SK-N-MC (cell line): ENCODE data around the gene PNLDC1.
"Not testable (repeated sequence)": the region's sequence is repeated elsewhere in the genome, so short reads cannot be mapped to it uniquely, and the experiment has no call there.

Experiments used
- DNase-seq: peaks from one replicate; pipeline ENCODE4 v3.0.0-alpha.2; 2011; ENCODE audit warnings: low read depth, low spot score
- H3K27ac ChIP-seq: fragments of 200-600 bp; sonication (generic); 2 replicates; pipeline ENCODE4 v1.5.1; 2016; ENCODE audit warnings: mixed run types
- H3K36me3 ChIP-seq: fragments of 200-600 bp; sonication (generic); 2 replicates; pipeline ENCODE4 v1.6.1; 2017; ENCODE audit warnings: antibody characterized with exemption, low read length, mixed read lengths; ENCODE audit not compliant: insufficient read depth
- H3K4me3 ChIP-seq: fragments of 200-600 bp; sonication (generic); 2 replicates; pipeline ENCODE4 v1.5.1; 2016
- H3K9ac ChIP-seq: fragments of 200-600 bp; sonication (generic); 2 replicates; pipeline ENCODE4 v1.8.0; 2017; ENCODE audit warnings: mixed run types, mixed read lengths; ENCODE audit not compliant: insufficient read length
- H3K9me3 ChIP-seq: fragments of 200-600 bp; sonication (generic); 2 replicates; pipeline ENCODE4 v1.6.1; 2017; ENCODE audit warnings: low read depth, mild to moderate bottlenecking, antibody characterized with exemption, low read length, moderate library complexity, mixed read lengths
- EZH2 ChIP-seq: fragments of 200-600 bp; sonication (generic); IDR thresholded peaks from one replicate; pipeline ENCODE4 v1.6.1; 2017; ENCODE audit warnings: antibody characterized with exemption
- FOXP2 ChIP-seq: optimal IDR thresholded peaks from 2 replicates; pipeline ENCODE3; 2011; ENCODE audit warnings: mild to moderate bottlenecking, moderate library complexity; ENCODE audit not compliant: insufficient read depth; ENCODE audit errors: extremely low read length, control extremely low read depth
- POLR2AphosphoS5 ChIP-seq: IDR thresholded peaks from 2 replicates; pipeline ENCODE4 v1.6.1; 2012; ENCODE audit warnings: mild to moderate bottlenecking, low read depth, low read length, borderline replicate concordance

The PNLDC1 gene

DNA sequence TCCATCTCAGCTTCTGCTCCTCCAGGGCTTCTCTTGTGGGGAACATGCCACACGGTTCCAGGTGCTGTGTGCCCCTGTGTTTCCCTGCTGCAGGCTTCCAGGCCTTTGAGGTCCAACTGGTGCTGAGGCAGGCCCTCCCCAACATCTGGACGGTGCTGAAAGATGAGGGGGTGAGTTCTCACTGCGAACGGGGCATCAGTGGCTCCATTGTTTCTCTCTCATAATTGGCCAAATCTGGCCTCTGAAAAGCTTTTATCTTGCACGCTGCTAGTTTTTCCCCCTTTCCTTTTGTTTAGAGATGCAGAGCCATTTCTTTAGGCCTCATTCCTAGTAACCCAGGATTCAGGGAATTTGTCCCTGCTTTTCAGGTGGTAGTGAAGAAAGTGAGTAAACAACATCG, 8.6 kb downstream of the PNLDC1 start:
- no peaks in the 10 kb centered on the region for H3K36me3 ChIP-seq
- H3K9me3 ChIP-seq, result no peaks in the 10 kb centered on the region
- no peak for TF ChIP-seq EZH2
- TF ChIP-seq FOXP2, result no peak
- no peak for TF ChIP-seq POLR2AphosphoS5
- H3K4me3 ChIP-seq, result no peak overlapping the region
- no peak overlapping the region for H3K27ac ChIP-seq
- DNase-seq, result no peak
- no peak overlapping the region for H3K9ac ChIP-seq

DNA sequence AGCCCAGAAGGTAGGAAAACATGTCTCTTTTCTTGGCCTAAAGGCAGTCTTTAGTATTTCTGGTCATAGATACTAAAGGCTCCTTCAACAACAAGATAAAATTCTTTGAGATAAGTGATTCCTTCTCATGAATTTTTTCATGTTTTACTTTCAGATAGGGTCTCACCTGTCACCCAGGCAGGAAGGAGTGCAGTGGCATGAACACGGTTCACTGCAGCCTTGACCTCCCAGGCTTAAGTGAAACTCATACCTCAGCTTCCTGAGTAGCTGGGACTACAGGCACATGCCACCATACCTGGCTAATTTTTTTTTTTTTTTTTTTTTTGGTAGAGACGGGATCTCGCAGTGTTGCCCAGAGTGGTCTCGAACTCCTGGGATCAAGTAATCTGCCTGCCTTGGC, 9.1 kb downstream of the PNLDC1 start:
- H3K27ac ChIP-seq, result no peak overlapping the region
- H3K36me3 ChIP-seq, result no peaks in the 10 kb centered on the region
- H3K4me3 ChIP-seq, result no peak overlapping the region
- no peak for DNase-seq
- TF ChIP-seq EZH2 (no peak), POLR2AphosphoS5 (no peak), FOXP2 (no peak)
- H3K9me3 ChIP-seq, result no peaks in the 10 kb centered on the region
- no peak overlapping the region for H3K9ac ChIP-seq

DNA sequence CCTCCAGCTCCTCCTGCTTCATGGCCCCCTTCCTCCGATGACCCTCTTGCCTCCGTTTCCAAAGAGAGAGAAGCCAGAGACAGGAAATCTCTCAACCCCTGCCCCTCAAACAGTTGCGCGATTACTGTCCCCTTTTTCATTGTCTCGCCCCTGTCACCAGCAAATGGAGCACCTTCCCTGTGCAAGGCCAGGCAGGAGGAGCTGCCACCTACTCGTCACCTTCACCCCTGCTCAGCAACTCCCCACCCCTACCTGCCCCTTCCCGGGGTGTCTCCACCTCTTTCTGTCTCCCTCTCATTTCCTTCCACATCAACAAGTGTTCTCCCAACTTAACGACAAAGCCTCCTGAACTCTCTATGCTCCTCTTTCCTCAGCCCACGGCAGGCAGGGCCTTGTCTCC, 13.7 kb downstream of the PNLDC1 start:
- no peak overlapping the region for H3K9ac ChIP-seq
- TF ChIP-seq POLR2AphosphoS5 (no peak), EZH2 (no peak), FOXP2 (no peak)
- H3K9me3 ChIP-seq, result no peaks in the 10 kb centered on the region
- no peak for DNase-seq
- H3K36me3 ChIP-seq, result no peaks in the 10 kb centered on the region
- H3K27ac ChIP-seq, result no peak overlapping the region
- no peak overlapping the region for H3K4me3 ChIP-seq

DNA sequence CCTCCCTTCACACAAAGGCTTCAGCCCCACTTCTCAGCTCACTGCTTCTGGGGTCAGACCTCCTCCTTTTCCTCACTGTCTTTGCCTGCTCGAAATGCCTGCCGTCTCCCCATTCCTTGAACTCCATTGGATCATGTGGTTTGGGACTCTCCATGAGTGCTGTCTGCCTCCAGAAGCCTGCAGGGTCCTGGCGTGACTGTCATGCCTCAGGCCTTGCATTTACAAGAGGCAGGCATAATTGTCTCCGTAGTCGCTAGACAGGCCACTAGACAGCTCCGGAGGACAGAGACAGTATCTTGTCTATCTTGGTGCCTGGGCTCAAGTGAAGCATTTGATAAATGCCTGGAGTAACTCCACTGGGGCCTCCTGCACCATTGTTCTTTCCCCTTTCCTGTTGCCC, 15.3 kb downstream of the PNLDC1 start:
- no peak for DNase-seq
- Histone ChIP-seq H3K36me3 (no peaks in the 10 kb centered on the region), H3K9me3 (no peaks in the 10 kb centered on the region), H3K27ac (no peak overlapping the region), H3K4me3 (no peak overlapping the region), H3K9ac (no peak overlapping the region)
- TF ChIP-seq EZH2, result no peak
- TF ChIP-seq POLR2AphosphoS5, result no peak
- TF ChIP-seq FOXP2, result no peak

DNA sequence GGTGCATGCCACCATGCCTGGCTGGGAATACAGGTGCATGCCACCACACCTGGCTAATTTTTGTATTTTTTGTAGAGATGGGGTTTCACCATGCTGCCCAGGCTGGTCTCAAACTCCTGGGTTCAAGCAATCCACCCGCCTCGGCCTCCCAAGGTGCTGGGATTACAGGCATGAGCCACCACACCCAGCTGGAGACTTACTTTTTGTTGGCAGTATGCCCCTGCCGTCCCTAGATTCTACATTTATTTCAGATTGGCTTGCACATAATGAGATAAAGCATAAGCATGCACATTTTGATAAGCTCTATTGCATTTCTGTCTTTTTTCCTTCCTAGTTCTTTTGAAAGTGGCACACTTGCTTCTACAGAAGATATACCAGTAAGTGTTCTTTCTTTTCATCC, 16.7 kb downstream of the PNLDC1 start:
- DNase-seq, H3K36me3 ChIP-seq, H3K27ac ChIP-seq, H3K9ac ChIP-seq, H3K9me3 ChIP-seq, H3K4me3 ChIP-seq: not testable (repeated sequence)

DNA sequence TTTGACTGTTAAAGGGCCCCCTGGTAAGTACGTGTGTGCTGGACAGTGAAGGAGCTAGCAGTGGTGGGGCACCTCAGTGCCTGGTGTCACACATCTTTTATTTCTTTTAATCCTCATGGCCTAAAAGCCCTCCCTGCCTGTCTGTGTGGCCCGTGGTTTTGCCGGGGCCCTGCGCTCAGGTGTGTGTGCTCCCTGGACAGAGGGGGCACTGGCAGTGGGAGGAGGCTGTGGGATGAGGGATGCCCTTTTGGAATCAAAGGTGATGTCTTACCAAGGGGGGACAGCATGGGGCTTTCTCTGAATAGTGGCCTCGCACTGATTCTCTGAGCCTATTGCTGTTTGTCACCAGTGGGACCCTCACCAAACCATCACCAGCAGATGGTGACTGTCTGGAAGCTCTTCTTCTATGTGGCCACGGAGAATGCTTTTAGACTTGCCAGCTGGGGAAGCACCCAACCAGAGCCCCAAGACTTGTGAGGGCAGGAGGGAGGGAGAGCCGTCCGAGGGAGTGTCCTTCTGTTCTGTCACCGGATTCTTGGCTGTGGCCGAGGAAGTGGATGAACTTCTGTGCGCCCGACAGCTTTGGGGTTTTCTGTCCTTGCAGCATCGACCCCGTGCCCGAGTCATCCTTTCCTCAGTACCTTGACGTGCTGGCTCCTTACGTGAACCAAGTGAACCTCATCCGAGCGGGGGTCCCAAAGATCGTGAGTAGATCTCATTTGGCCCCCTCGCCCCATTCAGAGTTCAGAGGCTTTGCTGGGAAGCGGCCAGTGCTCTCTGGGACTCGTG, 18.1 kb downstream of the PNLDC1 start:
- Histone ChIP-seq H3K4me3 (no peak overlapping the region), H3K36me3 (no peaks in the 10 kb centered on the region), H3K27ac (no peak overlapping the region), H3K9ac (no peak overlapping the region), H3K9me3 (no peaks in the 10 kb centered on the region)
- TF ChIP-seq POLR2AphosphoS5, result no peak
- TF ChIP-seq FOXP2, result no peak
- TF ChIP-seq EZH2, result no peak
- DNase-seq, result no peak

DNA sequence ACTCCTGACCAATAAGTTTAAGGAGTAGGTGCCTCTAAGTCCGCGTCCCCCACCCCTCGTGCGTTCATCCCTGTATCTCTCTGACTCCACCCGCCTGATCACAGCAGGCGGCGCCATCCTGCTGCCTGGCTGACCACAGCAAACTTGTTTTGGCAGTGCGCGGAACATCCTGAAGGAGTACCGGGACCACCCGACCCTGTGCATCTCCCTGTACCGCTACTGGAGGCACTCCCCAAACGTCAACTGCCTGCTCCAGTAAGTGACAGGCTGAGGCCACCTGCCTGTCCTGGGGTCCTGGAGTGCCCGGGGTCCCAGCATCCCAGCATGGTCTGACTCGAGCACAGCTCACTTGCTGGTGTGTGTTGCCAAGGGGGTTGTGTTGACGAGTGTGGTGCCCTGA, 19.0 kb downstream of the PNLDC1 start:
- H3K36me3 ChIP-seq, result no peaks in the 10 kb centered on the region
- H3K4me3 ChIP-seq, result no peak overlapping the region
- DNase-seq, result no peak
- TF ChIP-seq POLR2AphosphoS5 (no peak), EZH2 (no peak), FOXP2 (no peak)
- H3K9ac ChIP-seq, result no peak overlapping the region
- H3K9me3 ChIP-seq, result no peaks in the 10 kb centered on the region
- H3K27ac ChIP-seq, result no peak overlapping the region

DNA sequence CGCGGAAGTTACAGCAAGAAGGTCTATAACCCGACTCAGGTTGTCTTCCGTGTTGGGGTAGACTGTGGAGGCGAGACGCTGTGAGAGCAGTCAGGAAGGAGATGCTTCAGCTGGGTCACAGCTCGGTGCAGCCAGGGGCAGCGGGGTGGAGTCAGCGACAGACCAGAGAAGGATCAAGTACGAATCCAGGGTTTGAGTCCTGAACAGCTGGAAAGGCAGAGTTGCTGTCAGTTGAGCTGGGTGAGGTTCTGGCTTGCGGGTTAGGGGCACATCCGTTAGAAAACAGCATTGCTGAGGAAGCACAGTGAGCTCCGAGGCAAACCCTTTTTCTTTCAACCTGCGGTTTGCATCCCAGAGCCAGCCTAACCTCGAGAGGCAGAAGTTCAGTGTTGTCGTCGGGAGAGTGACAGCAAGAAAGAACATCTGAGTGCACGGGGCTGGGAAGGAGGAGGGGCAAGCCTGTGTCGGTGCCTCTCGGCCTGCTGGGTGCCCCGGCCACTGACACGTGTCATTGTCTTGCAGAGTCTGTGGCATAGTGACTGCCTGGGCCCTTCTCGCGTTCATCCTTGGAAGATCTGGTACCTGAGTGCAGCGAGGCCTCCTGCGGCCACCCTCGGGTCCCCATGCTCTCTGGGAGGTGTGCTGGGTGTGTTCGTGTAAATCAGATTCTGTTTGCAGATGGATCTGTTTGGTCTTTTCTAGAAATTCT, 20.0 kb downstream of the PNLDC1 start:
- Histone ChIP-seq H3K9me3 (no peaks in the 10 kb centered on the region), H3K36me3 (no peaks in the 10 kb centered on the region), H3K27ac (no peak overlapping the region), H3K4me3 (no peak overlapping the region), H3K9ac (no peak overlapping the region)
- DNase-seq, result no peak
- TF ChIP-seq FOXP2 (no peak), EZH2 (no peak), POLR2AphosphoS5 (no peak)

DNA sequence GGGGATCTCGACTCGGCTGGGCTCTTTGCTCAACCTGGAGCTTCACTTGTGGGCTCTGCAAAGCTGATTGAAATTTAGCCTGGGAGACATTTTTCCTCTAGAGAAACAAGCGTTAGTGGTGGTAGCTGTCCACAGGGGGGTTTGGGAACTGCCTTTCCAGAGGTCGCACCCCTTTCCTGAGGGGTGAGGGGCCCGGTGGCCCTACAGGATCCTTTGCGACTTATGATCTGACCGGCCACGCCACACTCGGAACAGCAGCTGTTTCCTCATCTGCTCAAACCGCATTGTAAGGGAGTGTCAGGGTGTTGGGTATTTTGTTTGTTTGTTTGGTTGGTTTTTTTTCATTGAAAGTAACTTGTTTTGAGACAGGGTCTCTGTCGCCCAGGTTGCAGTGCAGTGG, 21.0 kb downstream of the PNLDC1 start:
- no peak overlapping the region for H3K9ac ChIP-seq
- no peak for TF ChIP-seq FOXP2
- TF ChIP-seq EZH2, result no peak
- no peak for TF ChIP-seq POLR2AphosphoS5
- H3K4me3 ChIP-seq, result no peak overlapping the region
- no peak overlapping the region for H3K27ac ChIP-seq
- H3K9me3 ChIP-seq, result no peaks in the 10 kb centered on the region
- H3K36me3 ChIP-seq, result no peaks in the 10 kb centered on the region
- no peak for DNase-seq
